ENCODE data around the gene SOHLH1.
"Not testable (repeated sequence)": the region's sequence is repeated elsewhere in the genome, so short reads cannot be mapped to it uniquely, and the experiment has no call there.

SOHLH1 gene

GRCh38 chr9:135676891-135677290 lies 22.4 kb downstream of the SOHLH1 start:
- no peak for DNase-seq

GRCh38 chr9:135674977-135675376 lies 24.3 kb downstream of the SOHLH1 start:
- no peak for DNase-seq

GRCh38 chr9:135673941-135674340 lies 25.3 kb downstream of the SOHLH1 start:
- DNase-seq, result no peak

GRCh38 chr9:135672786-135673185 lies 26.5 kb downstream of the SOHLH1 start:
- DNase-seq, result not testable (repeated sequence)

- no peak for DNase-seq
Measured at GRCh38 chr9:135671591-135672041, 27.7 kb downstream of the SOHLH1 start.

- no peak for DNase-seq
Measured at GRCh38 chr9:135670721-135671590, 28.3 kb downstream of the SOHLH1 start.

DNA sequence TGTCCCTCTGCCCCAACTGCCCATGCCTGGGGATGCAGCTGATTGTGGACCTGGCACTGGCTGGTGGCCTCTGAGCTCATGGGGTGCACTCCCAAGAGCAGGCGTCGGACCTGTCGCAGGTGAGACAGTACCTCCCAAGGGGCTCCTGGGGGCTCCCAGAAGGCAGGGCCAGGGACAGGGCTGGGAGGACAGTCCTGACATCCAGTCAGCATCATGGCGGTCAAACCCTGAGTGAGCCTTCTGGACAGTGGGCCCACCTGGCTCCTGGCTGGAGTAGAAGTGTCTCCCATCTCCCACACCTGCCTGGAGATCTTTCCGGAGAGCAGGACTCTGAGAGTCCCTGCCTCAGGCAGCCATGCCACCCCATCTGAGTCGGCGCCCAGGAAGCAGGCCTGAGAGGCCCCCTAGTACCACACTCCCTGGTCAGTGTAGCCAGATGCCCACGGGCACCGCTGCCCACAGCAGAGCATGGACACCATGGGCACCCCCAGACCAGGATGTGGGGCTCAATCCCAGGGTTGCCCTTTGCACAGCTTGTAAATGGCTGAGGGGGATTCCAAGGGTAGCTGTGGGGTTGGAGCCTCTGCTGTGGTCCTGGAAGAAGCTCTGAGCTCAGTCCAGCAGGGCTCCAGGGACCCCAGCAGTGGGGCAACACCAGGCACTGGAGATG lies 29.5 kb downstream of the SOHLH1 start:
- no peak for DNase-seq

DNA sequence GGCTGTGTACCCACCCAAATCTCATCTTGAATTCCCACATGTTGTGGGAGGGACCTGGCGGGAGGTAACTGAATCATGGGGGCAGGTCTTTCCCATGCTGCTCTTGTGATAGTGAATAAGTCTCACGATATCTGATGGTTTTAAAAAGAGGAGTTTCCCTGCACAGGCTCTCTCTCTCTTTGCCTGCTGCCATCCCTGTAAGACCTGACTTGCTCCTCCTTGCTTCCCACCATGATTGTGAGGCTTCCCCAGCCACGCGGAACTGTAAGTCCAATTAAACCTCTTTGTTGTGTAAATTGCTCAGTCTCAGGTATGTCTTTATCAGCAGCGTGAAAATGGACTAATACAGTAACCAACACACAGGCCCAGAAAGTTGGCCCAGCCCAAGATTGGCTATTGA lies 30.3 kb downstream of the SOHLH1 start:
- DNase-seq, result not testable (repeated sequence)

- DNase-seq, result no peak
Measured at GRCh38 chr9:135667463-135668001, 31.7 kb downstream of the SOHLH1 start.

- DNase-seq, result no peak
Measured at GRCh38 chr9:135666534-135667462, 32.5 kb downstream of the SOHLH1 start.

GRCh38 chr9:135665795-135666189 lies 33.5 kb downstream of the SOHLH1 start:
- DNase-seq, result no peak

GRCh38 chr9:135664801-135665794 lies 34.2 kb downstream of the SOHLH1 start:
- DNase-seq, result no peak

GRCh38 chr9:135664266-135664665 lies 35.0 kb downstream of the SOHLH1 start:
- DNase-seq, result no peak

DNA sequence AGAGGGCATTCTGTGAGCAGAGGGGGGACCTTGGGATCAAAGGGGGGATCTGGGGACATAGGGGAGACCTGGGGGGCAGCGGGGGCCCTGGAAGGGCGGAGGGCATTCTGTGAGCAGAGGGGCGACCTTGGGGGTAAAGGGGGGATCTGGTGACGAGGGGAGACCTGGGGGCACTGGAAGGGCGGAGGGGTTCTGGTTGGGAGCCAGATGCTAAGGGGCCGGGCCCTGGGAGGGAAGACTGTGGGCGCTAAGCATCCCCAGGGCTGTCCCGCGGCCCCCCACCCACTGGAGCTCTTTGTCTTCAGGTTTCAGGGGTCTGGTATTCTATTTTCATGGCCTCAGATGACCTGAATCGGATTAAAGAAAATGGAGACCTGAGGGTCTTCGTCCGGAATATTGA lies 35.4 kb downstream of the SOHLH1 start:
- DNase-seq, result no peak

- DNase-seq, result no peak
Measured at GRCh38 chr9:135663451-135663770, 35.9 kb downstream of the SOHLH1 start.

- DNase-seq, result no peak
Measured at GRCh38 chr9:135662758-135663450, 36.4 kb downstream of the SOHLH1 start, which contains the start of gene LCN9. LCN9 (plus strand) TSS chr9:135663309; CDS start chr9:135663322, 13 bp downstream.

DNA sequence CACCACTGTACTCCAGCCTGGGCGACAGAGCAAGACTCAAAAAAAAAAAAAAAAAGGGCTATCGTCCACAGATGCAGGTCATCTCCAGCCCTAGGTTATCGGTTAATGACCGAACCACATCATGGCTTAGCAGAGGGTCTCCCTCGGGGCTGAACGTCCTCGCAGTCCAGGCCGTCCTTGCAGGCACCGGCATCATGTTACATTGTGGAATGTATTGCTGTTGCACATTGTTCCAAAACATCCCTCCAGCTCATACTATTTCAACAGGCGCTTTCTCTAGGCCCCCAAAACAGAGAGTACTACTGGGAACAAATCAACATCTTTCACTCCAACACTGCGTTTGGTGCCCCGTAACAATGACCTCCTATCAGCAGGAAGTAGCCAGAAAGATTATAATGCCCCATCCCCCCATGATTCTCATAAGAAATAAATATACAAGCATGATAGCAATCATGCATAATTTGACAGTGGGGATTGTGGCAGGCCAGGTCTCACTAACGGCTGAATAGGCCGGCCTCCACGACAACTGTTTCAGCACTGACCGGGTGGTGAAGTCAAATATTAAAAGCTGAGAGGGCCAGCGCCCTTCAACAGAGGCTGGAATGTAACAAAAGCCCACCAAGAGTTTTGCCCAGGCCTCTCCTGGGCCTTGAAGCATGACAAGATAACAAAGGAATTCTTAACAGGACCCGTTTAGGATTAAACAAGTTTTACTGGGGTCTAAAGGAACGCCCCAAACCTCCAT lies 37.3 kb downstream of the SOHLH1 start:
- no peak for DNase-seq

DNA sequence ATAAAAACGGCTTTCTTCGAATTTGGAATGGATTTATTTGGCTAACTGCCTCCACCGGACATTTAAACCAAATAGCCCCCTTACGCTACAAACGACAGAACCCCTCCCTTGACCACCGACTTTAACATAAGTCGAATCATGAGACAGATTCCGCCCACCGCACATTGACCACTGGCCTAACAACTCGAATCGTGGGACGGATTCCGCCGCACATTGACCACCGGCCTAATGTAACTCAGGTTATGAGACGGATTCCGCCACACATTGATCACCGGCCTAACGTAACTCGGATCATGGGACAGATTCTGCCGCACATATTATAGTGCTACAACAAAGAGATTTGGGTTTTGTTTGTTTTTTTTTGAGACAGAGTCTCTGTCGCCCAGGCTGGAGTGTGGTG lies 38.9 kb downstream of the SOHLH1 start:
- DNase-seq, result no peak

- DNase-seq, result no peak
Measured at GRCh38 chr9:135659252-135659651, 40.0 kb downstream of the SOHLH1 start.

GRCh38 chr9:135657416-135657815 lies 41.9 kb downstream of the SOHLH1 start:
- DNase-seq, result no peak
